SU-DHL-6 (cell line): ENCODE results near the gene SLC39A11.

ENCODE experiments used
- EZH2phosphoT487 ChIP-seq: fragments of 200-600 bp; sonication (generic), shearing (Covaris generic); conservative IDR thresholded peaks from 2 replicates; pipeline ENCODE4 v1.6.1; 2018; ENCODE audit warnings: mild to moderate bottlenecking, antibody characterized with exemption, low read length, moderate library complexity, mixed read lengths
- TF ChIP-seq, protein P1 (sequence below): fragments of 200-600 bp; sonication (generic); IDR thresholded peaks from one replicate; pipeline ENCODE4 v1.5.1; 2017; ENCODE audit warnings: antibody characterized with exemption, mild to moderate bottlenecking, low read length, moderate library complexity; ENCODE audit not compliant: insufficient read depth, poor library complexity, severe bottlenecking

DNA sequence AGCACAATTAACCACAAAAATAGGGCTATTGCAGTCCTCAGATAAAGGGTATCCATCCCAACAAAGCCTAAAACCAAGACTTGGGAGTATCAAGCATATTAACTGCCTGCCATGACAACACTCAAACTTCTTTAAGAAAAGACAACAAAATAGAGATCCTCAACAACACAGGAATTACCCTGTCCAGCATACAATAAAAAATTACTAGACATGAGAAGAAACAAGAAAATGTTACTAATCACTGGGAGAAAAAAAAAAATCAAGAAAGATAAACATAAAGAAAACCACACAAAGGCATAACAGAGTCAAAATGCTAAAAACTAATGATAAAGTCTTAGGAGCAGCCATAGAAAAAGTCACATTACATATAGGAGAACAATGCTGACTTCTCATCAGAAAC lies 73.9 kb downstream of the SLC39A11 start:
- TF ChIP-seq, protein P1, sequence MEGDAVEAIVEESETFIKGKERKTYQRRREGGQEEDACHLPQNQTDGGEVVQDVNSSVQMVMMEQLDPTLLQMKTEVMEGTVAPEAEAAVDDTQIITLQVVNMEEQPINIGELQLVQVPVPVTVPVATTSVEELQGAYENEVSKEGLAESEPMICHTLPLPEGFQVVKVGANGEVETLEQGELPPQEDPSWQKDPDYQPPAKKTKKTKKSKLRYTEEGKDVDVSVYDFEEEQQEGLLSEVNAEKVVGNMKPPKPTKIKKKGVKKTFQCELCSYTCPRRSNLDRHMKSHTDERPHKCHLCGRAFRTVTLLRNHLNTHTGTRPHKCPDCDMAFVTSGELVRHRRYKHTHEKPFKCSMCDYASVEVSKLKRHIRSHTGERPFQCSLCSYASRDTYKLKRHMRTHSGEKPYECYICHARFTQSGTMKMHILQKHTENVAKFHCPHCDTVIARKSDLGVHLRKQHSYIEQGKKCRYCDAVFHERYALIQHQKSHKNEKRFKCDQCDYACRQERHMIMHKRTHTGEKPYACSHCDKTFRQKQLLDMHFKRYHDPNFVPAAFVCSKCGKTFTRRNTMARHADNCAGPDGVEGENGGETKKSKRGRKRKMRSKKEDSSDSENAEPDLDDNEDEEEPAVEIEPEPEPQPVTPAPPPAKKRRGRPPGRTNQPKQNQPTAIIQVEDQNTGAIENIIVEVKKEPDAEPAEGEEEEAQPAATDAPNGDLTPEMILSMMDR: no peak
- no peak for TF ChIP-seq EZH2phosphoT487
